ENCODE measurements around the gene SMAD7. TPM values are rescaled to one million over a fixed set of nuclear protein-coding genes. Genes with fewer than 3 reads are reported as not detected.

The SMAD7 gene
- total RNA-seq, 1 donor from 2014 or later, result 20.9 TPM

DNA sequence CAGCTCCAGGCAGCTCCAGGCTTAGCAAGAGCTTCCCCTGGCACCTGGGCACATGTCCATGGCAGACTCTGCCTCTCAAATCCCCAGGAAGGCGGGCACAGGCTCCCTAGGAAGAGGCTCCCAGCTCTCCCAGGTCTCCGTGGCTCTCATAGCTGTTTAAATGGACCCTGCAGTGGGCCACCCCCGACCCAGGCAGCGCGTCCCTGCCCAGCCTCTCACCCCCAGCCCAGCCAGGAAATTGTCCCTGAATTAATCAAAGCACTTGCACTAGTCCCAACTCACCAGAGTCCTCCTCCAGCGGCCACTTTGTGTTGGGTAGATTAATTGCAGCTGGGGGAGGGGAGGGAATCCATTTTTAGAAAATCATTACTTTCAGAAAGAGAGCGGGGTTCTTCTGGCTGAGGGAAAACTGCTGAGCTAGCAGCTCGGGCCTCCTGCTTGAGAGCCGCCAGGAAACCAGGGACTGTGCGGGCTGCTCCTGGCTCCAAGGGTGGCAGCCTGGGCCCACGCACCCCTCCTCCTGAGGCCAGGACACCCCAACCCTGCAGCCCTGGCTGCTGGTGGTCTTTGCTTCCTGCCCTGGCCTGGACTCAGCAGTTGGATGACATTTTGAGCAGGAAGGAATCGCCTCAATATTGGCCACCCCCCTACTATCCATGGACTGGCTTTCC lies 36.0 kb downstream of the SMAD7 start:
- no peak for DNase-seq

DNA sequence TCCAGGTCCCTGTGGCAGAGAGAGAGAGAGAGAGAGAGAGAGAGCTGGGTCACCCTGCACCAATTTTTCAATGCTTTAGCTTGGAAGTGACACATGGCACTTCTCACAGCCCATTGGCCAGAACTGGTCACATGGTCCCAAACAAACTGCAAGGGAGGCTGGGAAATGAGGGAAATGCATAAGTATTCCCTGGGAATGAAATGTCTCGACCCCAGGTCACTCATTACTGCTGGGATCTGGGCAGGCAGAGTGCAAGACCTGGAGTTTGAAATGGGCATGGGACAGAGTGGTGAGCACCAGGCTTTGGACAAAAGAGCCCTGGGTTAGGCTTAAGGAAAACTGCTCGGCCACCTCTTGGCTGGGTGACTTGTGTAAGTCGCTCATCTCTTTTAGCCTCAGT lies 37.0 kb downstream of the SMAD7 start:
- DNase-seq, result no peak

DNA sequence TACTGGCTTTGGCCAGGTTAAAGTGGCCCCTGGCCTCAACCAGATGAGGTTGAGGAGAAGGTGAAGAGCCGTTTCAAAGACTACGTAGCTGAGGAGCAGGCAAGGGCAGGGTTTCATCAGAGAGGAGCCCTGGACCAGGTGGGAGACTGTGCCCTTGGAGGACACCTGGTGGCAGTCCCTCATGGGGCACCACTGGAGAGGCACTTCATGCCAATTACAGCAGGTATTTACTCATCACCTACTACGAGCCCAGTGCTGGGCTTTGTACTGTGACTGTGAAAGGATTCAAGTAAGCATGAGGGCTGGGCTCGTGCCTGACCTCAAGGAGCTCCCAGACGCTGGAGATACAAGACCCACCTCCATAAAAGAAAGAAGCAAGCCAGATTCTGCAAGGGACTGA lies 37.6 kb downstream of the SMAD7 start:
- no peak for DNase-seq

DNA sequence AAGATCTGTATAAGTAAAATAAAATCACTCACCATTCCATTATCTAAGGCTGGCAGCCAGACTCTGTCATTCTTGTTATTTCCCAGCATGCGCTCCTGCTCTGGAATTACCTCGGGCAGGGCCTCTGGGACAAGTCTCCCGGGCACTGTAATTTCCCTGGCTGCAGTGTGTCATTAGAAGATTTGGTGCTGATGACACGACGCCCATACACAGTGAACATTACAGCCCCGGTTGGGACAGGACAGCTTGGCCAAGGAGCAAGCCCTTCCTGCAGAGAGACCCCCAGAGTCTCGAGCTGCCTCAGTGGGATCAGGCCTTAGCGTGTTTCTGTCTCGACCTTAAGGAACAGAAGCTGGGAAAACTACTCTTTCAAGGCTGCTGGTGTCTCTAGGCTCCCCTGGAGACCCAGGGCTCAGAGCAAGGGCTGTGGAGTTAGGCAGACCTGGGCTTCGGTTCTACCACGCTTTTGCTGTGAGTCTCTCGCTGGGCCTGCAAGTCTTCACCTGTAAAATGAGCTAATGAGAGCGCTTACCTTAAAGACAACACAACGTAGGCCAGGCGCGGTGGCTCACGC lies 39.7 kb downstream of the SMAD7 start:
- no peak for DNase-seq

DNA sequence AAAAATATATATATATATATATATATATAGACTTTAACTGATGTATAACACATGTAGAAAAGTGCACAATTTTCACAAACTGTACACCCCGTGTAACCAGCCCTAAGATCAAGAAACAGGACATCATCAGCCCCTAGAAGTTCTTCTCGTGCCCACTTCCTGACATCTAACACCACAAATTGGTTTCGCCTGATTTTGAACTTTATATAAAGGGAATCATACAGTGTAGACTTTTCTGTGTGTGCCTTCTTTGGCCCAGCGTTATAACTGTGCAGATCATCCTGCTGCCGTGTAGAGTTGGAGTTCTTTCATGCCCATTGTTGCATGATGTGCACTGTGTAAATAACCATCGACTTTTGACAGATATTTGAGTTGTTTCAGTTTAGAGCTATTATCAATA lies 41.0 kb downstream of the SMAD7 start:
- DNase-seq, result no peak

- DNase-seq, result no peak
These were observed 41.8 kb downstream of the SMAD7 start for GRCh38 chr18:48908916-48909315.

DNA sequence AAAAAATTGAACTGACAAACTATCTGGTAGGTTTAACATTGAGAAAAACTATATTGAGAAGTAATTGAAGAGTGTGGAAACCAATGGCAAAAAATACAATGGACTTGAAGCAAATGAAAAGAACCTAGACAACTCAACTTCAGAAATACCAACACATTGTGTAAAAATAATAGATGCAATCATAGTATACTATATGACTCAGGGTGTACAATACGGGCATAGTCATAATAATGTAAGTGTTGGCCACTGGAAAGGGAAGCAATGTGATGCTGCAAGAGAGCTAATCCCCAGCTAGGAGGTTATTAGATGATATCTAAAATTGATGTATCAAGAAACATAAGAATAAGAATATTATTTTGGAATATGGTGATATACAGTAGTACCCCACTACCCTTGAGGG lies 45.3 kb downstream of the SMAD7 start:
- DNase-seq, result no peak

GRCh38 chr18:48904847-48905394 lies 45.8 kb downstream of the SMAD7 start:
- DNase-seq, result no peak

DNA sequence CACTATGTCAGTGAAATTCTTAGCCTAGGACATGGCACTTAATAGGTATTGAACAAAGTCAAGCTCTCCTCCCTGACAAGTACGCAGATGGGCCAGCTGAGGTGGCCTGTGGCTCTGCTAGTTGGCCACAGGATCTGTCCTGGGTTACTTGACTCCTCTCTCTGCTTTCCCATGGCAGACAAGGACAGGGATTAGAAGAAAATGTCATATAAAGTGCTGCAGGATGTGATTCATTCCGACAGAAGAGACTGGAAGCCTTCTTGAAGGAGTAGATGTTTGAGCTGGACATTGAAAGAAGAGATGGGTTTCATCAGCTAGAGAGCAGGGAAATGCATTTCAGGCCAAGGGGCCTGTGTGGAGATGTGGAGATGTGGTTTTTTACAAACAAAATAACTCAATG lies 46.7 kb downstream of the SMAD7 start:
- no peak for DNase-seq

- no peak for DNase-seq
These were observed 47.7 kb downstream of the SMAD7 start for GRCh38 chr18:48902856-48903601.

DNA sequence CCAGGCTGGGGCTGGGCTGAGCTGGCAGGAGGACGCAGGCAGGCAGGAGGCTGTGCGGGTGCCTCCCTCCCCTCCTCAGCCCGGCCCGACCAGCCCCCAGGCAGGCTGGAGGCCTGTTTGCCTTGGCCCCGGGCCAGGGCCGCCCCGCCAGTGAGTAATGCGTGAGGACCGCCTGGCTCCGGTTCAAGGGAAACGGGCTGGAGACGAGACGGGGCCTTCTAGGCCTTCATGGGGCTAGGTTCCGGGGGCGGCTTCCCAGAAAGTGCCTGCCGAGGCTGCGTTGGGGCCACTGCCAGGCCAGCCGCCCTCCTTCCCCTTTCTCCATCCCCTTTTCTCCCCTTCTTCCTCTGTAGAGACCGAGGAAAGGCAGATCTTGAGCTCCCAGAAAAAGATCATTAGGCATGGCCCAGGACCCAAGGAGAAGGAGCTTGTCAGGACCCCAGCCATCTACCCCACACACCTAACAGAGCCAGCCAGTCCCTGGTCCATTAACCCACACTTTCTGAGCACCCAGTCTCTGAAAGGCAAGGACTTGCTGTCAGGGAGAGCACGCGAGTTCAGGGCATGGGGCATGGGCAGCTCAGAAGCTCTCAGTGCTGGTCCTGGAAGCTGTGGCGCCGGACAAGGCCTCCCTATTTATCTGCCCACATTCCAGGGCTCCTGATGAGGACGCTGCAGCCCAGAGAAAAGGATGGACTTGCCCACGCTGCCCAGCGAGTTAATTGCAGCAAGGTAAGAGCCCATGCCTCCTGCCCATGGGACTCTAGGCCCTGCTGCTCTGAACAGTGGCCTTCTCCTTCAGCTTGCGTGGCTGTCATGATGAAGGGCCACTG lies 48.5 kb downstream of the SMAD7 start:
- peak; percentile 12 for DNase-seq

DNA sequence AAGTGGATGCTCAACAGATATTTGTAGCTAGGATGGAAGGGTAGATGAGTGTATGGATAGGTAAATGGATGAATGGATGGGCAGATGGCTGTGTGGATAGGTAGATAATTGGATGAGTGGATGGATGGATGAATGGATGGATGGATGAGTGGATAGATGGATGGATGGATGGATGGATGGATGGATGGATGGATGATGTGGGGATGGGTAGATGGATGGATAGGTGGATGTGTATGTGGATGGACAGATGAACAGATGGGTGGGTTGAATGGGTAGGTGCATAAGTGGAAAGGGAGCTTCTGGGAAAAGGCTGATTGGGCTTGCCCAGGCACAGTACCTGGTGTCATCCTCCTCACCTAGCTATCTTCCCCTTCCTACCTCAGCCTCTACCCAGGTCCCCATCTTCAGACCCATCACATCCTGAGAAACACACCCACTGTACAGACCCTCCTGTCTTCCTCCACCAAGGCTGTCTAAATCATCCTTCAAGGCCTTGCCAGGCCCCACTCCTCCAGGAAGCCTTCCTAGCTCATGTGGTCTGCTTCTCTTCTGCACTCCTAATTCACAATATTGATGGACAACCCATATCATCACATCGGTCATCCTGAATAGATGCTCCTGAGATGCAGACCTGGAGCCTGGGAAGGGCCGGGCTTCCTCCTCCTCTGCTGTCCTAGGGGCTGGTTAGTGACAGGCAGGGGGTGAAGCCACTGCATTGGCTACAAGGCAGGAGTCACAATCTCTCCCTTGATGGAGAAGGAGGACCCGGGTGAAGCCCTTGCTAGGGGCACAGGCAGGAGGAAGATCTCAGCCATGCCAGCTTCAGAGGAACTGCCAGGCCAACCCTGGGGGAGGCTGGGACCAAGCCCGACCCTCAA lies 49.4 kb downstream of the SMAD7 start:
- no peak for DNase-seq

GRCh38 chr18:48900469-48900868 lies 50.3 kb downstream of the SMAD7 start:
- DNase-seq, result no peak

GRCh38 chr18:48899558-48900174 lies 51.1 kb downstream of the SMAD7 start:
- DNase-seq, result no peak

DNA sequence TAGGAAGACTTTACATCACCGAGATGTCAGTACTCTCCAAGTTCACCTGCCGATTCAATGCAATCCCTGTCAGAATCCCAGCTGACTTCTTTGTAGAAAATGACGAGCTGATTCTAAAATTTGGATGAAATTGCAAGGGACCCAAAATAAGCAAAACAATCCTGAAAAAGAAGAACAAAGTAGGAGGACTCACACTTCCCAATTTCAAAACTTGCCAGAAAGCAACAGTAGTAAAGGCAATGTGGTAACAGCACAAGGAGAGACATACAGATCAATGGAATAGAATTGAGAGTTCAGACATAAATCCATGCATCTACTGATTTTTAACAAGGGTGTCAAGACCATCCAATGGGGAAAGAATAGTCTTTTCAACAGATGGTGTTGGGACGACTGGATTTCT lies 52.2 kb downstream of the SMAD7 start:
- no peak for DNase-seq

DNA sequence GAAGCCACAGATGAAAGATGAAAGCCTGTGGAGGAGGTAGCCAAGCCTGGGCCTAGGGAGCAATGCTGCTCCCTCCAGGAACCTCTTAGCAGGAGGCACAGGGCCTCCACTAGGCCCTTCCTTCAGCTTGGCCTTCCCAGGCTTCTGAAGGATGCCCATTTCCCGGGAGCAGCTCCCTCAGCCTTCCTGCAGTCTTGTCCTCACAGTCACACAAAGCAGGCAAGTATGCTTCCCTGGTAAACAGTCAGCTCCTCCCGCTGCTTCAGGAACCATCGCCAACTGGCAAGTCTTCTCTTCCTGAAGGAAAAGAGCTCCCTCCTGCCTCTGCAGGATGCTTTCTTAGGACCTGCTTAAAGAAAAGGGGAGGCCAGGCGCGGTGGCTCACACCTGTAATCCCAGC lies 53.2 kb downstream of the SMAD7 start:
- DNase-seq, result no peak

DNA sequence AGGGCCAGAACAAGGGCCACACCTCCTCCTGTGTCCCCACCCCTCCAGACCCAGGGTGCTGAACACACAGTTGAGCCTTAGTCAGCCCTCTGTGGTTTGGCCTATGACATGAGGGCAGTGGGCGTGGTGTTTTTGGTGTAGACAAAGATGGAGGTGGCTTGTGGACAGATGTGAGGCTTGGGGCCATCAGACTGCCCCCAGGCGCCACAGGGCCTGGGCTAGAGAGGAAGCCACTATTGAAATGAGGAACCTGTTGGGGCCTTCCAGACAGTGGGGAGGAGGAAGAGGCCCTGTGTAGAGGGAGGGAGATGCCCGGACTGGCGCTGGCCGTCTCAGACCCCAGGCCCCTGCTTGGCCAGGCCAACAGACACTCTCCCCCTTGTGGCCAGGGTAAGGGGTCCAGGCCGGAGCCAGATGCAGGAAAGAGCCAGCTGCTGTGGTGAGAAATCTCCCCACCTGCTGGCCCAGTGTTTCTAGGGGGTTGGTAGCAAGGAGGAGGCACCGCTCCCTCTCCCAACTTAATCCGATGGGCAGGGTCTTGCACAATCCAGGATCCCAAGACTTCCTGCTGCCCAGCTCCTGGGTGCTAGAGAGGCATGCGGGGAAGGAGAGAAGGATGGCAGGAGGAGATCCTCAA lies 53.8 kb downstream of the SMAD7 start:
- no peak for DNase-seq

DNA sequence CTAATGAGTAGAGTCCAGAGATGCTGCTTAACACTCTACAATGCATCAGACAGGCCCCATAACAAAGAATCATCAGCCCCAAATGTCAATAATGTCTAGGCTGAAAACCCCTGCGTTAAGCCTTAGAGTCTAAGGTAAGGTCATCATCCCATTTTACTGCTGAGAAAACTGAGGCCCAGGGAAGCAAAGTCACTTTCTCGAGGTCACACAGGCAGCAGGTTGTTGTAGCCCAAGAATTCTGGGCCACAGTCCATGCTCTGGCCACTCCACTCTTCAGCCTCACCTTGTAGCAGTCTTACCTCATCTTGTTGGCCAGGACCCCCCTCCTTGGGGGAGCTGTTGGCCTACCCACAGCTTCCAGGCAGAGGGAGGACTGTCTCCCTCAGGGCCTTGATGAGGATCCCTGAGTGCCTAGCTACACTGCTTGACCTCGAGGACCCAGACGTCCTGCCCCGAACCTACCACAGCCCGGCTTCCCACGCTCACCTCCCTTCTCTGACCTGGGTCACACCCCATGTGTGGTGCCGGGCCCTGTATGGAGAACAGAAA lies 54.4 kb downstream of the SMAD7 start:
- DNase-seq, result no peak

GRCh38 chr18:48894799-48895346 lies 55.9 kb downstream of the SMAD7 start:
- no peak for DNase-seq
